ENCODE measurements around the gene KCNE1. TPM values are rescaled to one million over a fixed set of nuclear protein-coding genes. Genes with fewer than 3 reads are reported as not detected.
"Not testable (repeated sequence)": the region's sequence is repeated elsewhere in the genome, so short reads cannot be mapped to it uniquely, and the experiment has no call there.

The KCNE1 gene
- total and polyA plus RNA-seq, 2 donors (not counting 1 experiment from before 2014, with no cell fraction given) = 0.33 to 0.45 TPM

GRCh38 chr21:34429710-34430109, 82.3 kb downstream of the KCNE1 start:
- not testable (repeated sequence) for H3K27ac ChIP-seq (ENCODE audit: insufficient read depth, low read length); H2AFZ ChIP-seq (ENCODE audit: low read length); H3K36me3 ChIP-seq (ENCODE audit: control insufficient read depth, insufficient read depth, low read length); H3K4me1 ChIP-seq (ENCODE audit: control insufficient read depth, extremely low read depth, insufficient read depth, low read length); H3K9me3 ChIP-seq (ENCODE audit: control insufficient read depth, insufficient read depth, low read depth, low read length); H3K9ac ChIP-seq (ENCODE audit: insufficient read depth, low read length); H3K79me2 ChIP-seq (ENCODE audit: control insufficient read depth, insufficient read depth, low read length); H3K27me3 ChIP-seq (ENCODE audit: control insufficient read depth, insufficient read depth, low read length); H3K4me3 ChIP-seq (replicated peaks in 1 of 4; ENCODE audit: control extremely low read depth in 1 of 4, insufficient read depth in 1 of 4, low read depth in 3 of 4, low read length in 4 of 4); H3K4me2 ChIP-seq (ENCODE audit: extremely low read depth, insufficient read depth, low read length); H4K20me1 ChIP-seq (ENCODE audit: control insufficient read depth, extremely low read depth, insufficient read depth, low read length); DNase-seq (ENCODE audit: low read depth in 2 of 2)

- not testable (repeated sequence) for H3K4me3 ChIP-seq (replicated peaks in 1 of 4; ENCODE audit: control extremely low read depth in 1 of 4, insufficient read depth in 1 of 4, low read depth in 3 of 4, low read length in 4 of 4); H3K9ac ChIP-seq (ENCODE audit: insufficient read depth, low read length); H2AFZ ChIP-seq (ENCODE audit: low read length); H3K4me1 ChIP-seq (ENCODE audit: control insufficient read depth, extremely low read depth, insufficient read depth, low read length); H3K79me2 ChIP-seq (ENCODE audit: control insufficient read depth, insufficient read depth, low read length); H3K27ac ChIP-seq (ENCODE audit: insufficient read depth, low read length); H3K36me3 ChIP-seq (ENCODE audit: control insufficient read depth, insufficient read depth, low read length); H4K20me1 ChIP-seq (ENCODE audit: control insufficient read depth, extremely low read depth, insufficient read depth, low read length); H3K9me3 ChIP-seq (ENCODE audit: control insufficient read depth, insufficient read depth, low read depth, low read length); DNase-seq (ENCODE audit: low read depth in 2 of 2); H3K4me2 ChIP-seq (ENCODE audit: extremely low read depth, insufficient read depth, low read length); H3K27me3 ChIP-seq (ENCODE audit: control insufficient read depth, insufficient read depth, low read length)
These were observed 83.6 kb downstream of the KCNE1 start for GRCh38 chr21:34428441-34428840.

DNA sequence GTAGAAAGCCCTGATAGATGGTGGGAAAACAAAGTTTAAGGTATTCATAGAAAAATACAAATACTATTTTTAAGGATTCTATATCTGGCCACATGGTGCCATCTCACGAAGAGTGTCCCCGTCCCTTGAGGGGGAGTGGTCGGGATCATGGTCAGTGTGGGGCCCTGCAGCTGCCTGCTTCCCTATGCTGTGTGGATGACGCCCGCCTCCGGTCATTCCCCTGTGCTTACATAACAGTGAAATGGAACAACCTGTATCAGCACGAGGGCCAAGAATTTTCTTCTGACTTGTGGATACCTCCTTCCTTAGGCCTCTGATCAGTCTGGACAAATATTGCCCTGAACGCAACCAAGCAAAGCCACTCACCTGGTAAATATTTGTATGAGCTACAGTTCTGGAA, 84.7 kb downstream of the KCNE1 start:
- H3K4me2 ChIP-seq (ENCODE audit: extremely low read depth, insufficient read depth, low read length); H3K36me3 ChIP-seq (ENCODE audit: control insufficient read depth, insufficient read depth, low read length); H3K27ac ChIP-seq (ENCODE audit: insufficient read depth, low read length); H3K4me3 ChIP-seq (replicated peaks in 1 of 4; ENCODE audit: control extremely low read depth in 1 of 4, insufficient read depth in 1 of 4, low read depth in 3 of 4, low read length in 4 of 4); H3K9ac ChIP-seq (ENCODE audit: insufficient read depth, low read length); H3K9me3 ChIP-seq (ENCODE audit: control insufficient read depth, insufficient read depth, low read depth, low read length); H3K4me1 ChIP-seq (ENCODE audit: control insufficient read depth, extremely low read depth, insufficient read depth, low read length); DNase-seq (ENCODE audit: low read depth in 2 of 2); H3K79me2 ChIP-seq (ENCODE audit: control insufficient read depth, insufficient read depth, low read length); H2AFZ ChIP-seq (ENCODE audit: low read length); H4K20me1 ChIP-seq (ENCODE audit: control insufficient read depth, extremely low read depth, insufficient read depth, low read length); H3K27me3 ChIP-seq (ENCODE audit: control insufficient read depth, insufficient read depth, low read length): not testable (repeated sequence)

GRCh38 chr21:34423805-34424204, 88.2 kb downstream of the KCNE1 start, which contains the start of gene SMIM34:
Gene SMIM34, minus strand, starts transcription at chr21:34423951. Its CDS starts 112 bp downstream, at chr21:34423839.
- not testable (repeated sequence) for H3K9ac ChIP-seq (ENCODE audit: insufficient read depth, low read length); H3K4me1 ChIP-seq (ENCODE audit: control insufficient read depth, extremely low read depth, insufficient read depth, low read length); H3K9me3 ChIP-seq (ENCODE audit: control insufficient read depth, insufficient read depth, low read depth, low read length); H4K20me1 ChIP-seq (ENCODE audit: control insufficient read depth, extremely low read depth, insufficient read depth, low read length); H3K27me3 ChIP-seq (ENCODE audit: control insufficient read depth, insufficient read depth, low read length); H3K4me2 ChIP-seq (ENCODE audit: extremely low read depth, insufficient read depth, low read length); H3K27ac ChIP-seq (ENCODE audit: insufficient read depth, low read length); DNase-seq (ENCODE audit: low read depth in 2 of 2); H3K36me3 ChIP-seq (ENCODE audit: control insufficient read depth, insufficient read depth, low read length); H3K79me2 ChIP-seq (ENCODE audit: control insufficient read depth, insufficient read depth, low read length); H2AFZ ChIP-seq (ENCODE audit: low read length); H3K4me3 ChIP-seq (replicated peaks in 1 of 4; ENCODE audit: control extremely low read depth in 1 of 4, insufficient read depth in 1 of 4, low read depth in 3 of 4, low read length in 4 of 4)

DNA sequence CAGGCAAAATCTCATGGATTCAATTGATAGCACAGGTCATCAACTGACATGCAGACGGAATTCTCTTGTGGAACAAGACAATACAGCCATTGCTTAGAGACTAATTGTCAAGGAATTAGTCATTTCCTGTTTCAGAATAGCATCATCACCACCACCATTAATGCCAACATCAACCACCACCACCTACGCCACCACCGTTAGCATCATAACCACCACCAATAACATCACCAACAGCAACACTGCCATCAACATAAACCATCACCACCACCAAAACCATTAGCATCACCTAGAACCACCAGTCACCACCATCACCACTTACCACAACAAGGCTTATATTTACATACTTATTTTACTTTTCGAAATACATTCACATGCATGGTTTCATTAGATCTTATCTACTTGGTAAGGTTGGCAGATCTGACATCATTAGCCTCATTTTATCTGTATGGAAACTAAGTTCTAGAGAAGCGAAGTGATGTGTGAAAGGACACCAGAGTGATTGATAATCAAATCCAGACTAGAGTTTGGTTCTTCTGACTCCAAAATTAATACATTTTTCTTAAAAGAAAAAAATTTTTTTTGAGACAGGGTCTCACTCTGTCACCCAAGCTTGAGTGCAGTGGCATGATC, 94.4 kb downstream of the KCNE1 start:
- H3K36me3 ChIP-seq (ENCODE audit: control insufficient read depth, insufficient read depth, low read length); H3K79me2 ChIP-seq (ENCODE audit: control insufficient read depth, insufficient read depth, low read length); H2AFZ ChIP-seq (ENCODE audit: low read length); H4K20me1 ChIP-seq (ENCODE audit: control insufficient read depth, extremely low read depth, insufficient read depth, low read length); H3K4me3 ChIP-seq (replicated peaks in 1 of 4; ENCODE audit: control extremely low read depth in 1 of 4, insufficient read depth in 1 of 4, low read depth in 3 of 4, low read length in 4 of 4); H3K27ac ChIP-seq (ENCODE audit: insufficient read depth, low read length); H3K4me2 ChIP-seq (ENCODE audit: extremely low read depth, insufficient read depth, low read length); DNase-seq (ENCODE audit: low read depth in 2 of 2); H3K27me3 ChIP-seq (ENCODE audit: control insufficient read depth, insufficient read depth, low read length); H3K4me1 ChIP-seq (ENCODE audit: control insufficient read depth, extremely low read depth, insufficient read depth, low read length); H3K9ac ChIP-seq (ENCODE audit: insufficient read depth, low read length); H3K9me3 ChIP-seq (ENCODE audit: control insufficient read depth, insufficient read depth, low read depth, low read length): not testable (repeated sequence)

DNA sequence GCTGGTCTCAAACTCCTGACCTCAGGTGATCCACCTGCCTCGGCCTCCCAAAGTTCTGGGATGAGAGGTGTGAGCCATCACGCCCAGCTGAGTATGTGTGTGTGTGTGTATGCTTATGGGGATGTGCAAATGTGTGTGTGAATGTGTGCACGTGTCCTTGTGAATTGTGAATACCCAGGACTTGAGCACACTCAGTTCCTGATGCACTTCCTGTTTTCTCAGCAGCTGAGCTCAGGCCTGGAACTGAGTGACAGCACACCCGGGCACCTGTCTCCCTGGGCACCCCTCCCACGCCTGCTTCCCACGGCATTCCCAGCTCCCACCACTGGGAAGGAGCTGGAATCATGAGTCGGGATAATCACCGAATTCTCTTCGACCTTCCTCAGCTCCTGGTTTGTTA, 104.7 kb downstream of the KCNE1 start:
- H3K27me3 ChIP-seq (ENCODE audit: control insufficient read depth, insufficient read depth, low read length); H3K4me3 ChIP-seq (replicated peaks in 1 of 4; ENCODE audit: control extremely low read depth in 1 of 4, insufficient read depth in 1 of 4, low read depth in 3 of 4, low read length in 4 of 4); H3K4me1 ChIP-seq (ENCODE audit: control insufficient read depth, extremely low read depth, insufficient read depth, low read length); H2AFZ ChIP-seq (ENCODE audit: low read length); H3K9me3 ChIP-seq (ENCODE audit: control insufficient read depth, insufficient read depth, low read depth, low read length); H3K4me2 ChIP-seq (ENCODE audit: extremely low read depth, insufficient read depth, low read length); H3K36me3 ChIP-seq (ENCODE audit: control insufficient read depth, insufficient read depth, low read length); H3K9ac ChIP-seq (ENCODE audit: insufficient read depth, low read length); H4K20me1 ChIP-seq (ENCODE audit: control insufficient read depth, extremely low read depth, insufficient read depth, low read length); H3K79me2 ChIP-seq (ENCODE audit: control insufficient read depth, insufficient read depth, low read length); H3K27ac ChIP-seq (ENCODE audit: insufficient read depth, low read length); DNase-seq (ENCODE audit: low read depth in 2 of 2): not testable (repeated sequence)

- not testable (repeated sequence) for H3K79me2 ChIP-seq (ENCODE audit: control insufficient read depth, insufficient read depth, low read length); H3K36me3 ChIP-seq (ENCODE audit: control insufficient read depth, insufficient read depth, low read length); H3K27me3 ChIP-seq (ENCODE audit: control insufficient read depth, insufficient read depth, low read length); DNase-seq (ENCODE audit: low read depth in 2 of 2); H4K20me1 ChIP-seq (ENCODE audit: control insufficient read depth, extremely low read depth, insufficient read depth, low read length); H3K4me2 ChIP-seq (ENCODE audit: extremely low read depth, insufficient read depth, low read length); H2AFZ ChIP-seq (ENCODE audit: low read length); H3K4me1 ChIP-seq (ENCODE audit: control insufficient read depth, extremely low read depth, insufficient read depth, low read length); H3K4me3 ChIP-seq (replicated peaks in 1 of 4; ENCODE audit: control extremely low read depth in 1 of 4, insufficient read depth in 1 of 4, low read depth in 3 of 4, low read length in 4 of 4); H3K9ac ChIP-seq (ENCODE audit: insufficient read depth, low read length); H3K9me3 ChIP-seq (ENCODE audit: control insufficient read depth, insufficient read depth, low read depth, low read length); H3K27ac ChIP-seq (ENCODE audit: insufficient read depth, low read length)
These were observed 105.3 kb downstream of the KCNE1 start for GRCh38 chr21:34406676-34407075.

Measured in fibroblast of lung (primary cell).